HL-60/S4 treated with retinoic acid at 250 ng/mL for 4 days and 3 days (cell line): ENCODE results near the gene SNX27.

Experiments
- in situ Hi-C: fragments of 300-500 bp; cut with MboI; formaldehyde crosslinking; loops from 2 replicates; pipeline ENCODE4 v1.7.0; 2022; ENCODE audit warnings: low sequenced_read_pairs

Gene SNX27

DNA sequence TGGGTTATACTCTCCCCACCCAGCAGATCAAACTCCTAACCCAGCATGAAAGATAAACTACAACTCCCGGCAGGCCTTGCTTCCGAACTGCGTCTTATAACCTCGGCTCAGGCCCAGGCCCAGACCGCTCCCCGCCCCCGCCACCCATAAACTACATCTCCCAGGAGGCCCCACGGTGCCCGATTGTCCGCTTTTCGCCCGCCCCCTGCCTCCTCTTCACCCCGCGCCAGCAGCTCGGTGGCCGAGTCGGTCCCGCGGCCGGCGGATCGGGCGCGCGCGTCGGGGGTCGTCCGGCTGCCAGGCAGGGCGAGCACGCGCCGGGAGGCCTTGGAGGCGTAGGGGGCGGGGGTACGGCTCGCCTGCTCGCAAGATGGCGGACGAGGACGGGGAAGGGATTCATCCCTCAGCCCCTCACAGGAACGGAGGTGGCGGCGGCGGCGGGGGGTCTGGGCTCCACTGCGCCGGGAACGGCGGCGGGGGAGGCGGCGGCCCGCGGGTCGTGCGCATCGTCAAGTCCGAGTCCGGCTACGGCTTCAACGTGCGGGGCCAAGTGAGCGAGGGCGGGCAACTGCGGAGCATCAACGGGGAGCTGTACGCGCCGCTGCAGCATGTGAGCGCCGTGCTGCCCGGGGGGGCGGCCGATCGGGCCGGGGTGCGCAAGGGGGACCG, at the start of gene SNX27:
TSS of gene SNX27 (plus strand) at position 219 of the 669 bp plus-strand sequence. CDS start at position 371, 152 bp downstream.
- in situ Hi-C loops, result no loop called here

DNA sequence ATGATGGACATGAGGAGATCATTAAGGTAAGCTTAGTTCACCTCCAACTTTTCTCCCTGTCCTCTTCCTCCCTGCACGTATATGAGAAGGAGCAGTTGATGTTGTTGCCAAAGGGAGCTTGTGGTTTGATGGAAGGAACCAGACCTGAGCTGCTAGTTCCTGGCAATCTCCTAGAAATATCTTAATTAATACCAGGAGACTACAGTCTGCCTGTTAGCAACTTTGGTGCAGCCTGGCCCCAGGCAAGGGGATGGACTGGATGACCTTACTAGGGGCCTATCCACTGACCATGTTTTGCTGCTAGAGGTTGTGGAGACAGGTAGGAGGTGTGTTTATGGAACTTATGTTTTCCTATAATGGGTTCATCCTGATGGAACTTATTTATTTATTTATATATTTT, 49.2 kb upstream of the SNX27 start:
- in situ Hi-C loops, result no loop called here

DNA sequence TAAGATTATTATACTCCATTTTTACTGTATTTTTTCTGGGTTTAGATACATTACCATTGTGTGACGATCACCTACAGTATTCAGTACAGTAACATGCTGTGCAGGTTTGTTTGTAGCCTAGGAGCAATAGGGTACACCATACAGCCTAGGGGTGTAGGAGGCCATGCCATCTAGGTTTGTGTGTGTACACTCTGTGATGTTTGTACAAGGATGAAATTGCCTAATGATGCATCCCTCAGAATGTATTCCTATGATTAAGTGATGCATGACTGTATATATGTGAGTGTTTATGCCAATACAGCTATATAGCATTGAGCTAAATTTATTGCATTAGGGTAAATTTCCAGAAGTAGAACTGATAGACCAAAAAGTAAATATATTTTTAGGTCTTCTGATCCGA, 48.5 kb upstream of the SNX27 start:
- in situ Hi-C loops, result no loop called here

DNA sequence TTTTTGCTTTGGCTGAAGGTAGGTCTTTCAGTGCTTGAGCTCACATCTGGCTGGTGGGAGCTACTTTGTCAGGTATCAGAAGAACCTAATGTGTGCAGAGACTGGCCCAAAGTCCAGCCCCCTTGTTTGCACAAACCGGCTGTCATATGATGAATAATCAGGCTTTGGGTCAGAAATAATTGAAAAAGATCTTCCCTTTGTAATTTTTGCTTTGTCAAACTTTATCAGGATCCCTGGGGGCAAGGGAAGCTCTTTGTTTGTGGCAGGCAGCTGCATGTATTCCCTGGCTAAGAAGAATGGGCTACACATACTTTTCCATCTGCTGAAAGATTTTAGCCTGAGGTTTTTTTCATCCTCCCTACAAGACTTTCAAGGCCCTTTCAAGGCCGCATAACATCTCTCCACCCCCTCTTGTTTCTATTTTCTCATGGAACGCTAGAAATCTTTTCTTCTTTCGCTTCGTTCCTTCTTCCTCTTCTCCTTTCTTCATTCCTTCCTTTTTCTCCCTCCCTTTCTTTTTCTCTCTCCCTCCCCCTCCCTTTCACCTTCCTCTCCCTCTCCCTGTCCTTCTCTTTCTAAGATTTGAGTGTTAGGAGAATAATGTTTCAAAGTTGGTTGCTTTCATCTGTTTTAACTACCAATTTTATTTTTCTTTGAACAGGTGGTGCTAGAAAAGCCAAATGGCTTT, 46.2 kb upstream of the SNX27 start:
- in situ Hi-C loops, result no loop called here

DNA sequence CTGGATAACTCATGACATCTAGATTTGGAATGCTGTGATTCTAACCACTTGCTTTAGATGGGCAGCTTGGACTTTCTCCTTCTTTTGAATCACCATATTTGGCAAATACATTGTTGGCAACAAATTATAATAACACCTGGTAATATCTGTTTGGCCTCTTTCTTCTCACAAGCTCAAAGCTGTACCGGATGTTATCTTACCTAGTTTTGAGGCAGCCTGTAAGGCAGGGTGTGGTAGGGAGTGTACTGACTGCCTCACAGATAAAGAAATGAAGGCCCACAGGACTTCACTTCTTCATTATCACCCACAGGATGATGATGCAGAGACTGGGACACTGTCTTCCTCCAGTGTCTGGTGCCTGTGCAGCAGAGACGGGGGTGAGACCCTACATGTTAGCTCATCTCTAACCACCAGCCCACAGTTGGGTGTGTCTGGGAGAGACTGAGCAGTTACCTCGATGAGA, 43.2 kb upstream of the SNX27 start:
- in situ Hi-C loops, result no loop called here

DNA sequence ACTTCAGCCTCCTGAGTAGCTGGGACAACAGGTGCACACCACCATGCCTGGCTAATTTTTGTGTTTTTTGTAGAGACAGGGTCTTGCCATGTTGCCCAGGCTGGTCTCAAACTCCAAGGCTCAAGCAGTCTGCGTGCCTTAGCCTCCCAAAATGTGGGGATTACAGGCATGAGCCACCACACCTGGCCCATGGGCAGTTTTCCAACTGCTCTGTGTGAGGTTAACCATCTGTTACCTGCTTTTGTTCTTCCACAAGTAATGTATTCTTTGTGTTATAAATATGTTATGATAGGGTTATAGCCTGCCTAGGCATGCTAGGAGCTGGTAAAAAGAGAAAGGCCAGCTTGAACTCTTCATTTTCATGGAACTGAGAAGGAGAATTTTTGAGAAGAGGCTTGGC, 41.0 kb upstream of the SNX27 start:
- in situ Hi-C loops, result no loop called here

DNA sequence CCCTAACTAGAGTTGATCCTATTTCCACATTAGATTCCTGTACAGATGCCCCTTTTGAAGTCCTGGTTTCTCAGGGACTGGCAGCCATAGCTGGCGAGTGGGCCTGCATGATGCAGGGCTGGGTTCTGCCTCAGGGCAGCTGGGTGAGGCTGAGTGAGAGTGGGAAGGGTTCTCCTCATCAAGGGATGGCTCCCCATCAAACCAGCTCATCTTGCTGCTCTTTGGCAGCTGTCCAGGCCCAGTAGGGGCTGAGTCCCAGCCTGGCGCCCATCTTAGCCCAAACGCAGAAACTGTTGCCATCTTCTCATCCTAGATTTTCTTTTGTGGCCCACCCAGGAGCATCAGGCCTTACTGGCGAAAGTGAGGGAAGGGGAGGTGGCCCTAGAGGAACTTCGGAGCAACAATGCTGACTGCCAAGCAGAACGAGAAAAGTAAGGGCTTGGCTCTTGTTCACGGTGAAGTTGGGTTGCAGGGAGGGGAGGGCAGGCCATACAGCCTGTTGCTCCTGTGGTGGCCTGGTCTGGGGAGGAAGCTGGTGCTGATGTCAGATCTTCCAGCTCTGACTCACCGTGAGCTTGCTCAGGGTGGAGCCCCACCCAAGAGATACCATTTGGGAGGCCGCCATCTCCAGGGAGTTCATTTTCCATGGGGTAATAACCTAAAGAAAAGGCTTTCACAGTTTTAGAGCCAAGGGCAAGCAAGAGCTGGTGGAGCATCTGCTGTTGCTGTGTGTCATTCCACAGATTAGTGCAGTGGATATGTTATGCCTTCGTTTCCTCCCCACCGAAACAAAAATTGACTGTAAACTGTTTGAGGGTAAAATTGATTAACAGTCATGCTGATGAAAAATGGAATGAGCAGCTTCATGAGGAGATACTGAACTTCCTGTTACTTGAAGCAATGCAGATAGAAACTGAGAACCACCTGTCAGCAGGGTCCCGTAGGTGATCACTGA, 37.0 kb upstream of the SNX27 start:
- in situ Hi-C loops, result no loop called here

DNA sequence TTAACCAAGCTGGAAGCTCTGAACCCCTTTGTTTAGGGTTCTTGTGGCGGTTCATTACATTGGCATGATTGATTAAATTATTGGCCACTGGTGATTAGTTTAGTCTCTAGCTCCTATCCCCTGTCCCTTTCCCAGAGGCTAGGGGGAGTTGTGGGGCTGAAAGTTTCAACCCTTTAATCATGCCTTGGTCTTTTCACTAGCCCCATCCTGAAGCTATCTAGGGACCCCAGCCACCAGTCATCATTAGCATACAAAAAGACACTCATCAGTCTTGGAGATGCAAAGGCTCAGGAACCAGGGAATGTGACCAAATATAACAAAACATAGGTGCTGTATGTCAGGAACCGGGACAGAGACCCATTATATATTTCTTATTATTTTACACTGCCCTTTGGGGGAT, 34.7 kb upstream of the SNX27 start:
- in situ Hi-C loops, result no loop called here

DNA sequence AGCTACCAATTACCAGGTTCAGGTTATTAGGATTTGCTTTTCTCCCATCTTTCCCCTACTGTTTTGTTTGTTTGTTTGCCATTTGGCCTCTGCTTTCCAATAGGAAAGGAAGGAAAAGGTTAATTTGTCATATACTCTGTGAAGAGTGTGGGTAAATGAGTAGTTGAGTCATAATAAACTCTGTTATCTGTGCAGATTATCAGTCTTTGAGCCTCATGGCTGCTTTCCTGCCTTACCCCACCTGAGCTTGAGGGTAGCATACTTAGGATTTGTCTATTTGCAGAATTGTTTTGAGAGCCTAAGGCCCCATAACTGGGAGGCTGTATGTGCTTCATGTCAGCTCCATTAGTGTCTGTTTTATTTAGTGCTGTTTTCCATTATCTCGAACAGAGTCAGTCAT, 32.9 kb upstream of the SNX27 start:
- in situ Hi-C loops, result no loop called here

DNA sequence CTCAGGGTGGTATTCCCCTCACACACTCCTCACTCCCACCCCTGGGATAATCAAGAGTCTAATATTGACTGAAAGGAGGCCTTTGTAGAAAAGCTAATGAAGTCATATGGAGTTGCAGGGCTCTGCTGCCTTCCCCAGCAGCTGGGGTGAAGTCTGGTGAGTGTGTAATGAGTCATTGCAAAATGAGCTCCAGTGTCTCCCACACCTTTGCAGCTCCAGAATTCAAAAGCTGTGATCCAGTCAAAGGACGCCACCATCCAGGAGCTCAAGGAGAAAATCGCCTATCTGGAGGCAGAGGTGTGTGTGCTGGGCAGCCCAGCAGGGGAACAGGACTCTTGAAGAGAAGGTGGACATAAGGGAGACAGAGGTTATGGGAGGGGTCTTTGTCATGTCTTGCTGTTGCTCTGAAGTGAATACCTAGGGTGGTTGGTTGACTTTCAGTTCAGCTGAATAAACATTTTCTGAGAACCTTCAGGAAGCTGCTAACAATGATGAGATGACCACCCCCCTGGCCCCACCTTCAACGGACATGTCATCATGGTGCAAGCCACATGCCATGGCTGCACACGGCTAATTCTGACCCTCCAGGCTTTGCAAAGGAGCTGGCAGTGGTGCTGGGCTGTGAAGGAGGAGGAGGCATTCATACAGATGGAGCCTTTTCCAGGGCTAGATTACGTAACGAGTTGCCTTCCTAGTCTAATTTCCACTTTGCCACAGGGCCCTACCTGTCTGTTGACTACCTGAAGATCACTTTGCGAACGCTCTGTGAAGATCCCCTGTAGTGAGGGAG, 32.2 kb upstream of the SNX27 start:
- in situ Hi-C loops, result no loop called here

DNA sequence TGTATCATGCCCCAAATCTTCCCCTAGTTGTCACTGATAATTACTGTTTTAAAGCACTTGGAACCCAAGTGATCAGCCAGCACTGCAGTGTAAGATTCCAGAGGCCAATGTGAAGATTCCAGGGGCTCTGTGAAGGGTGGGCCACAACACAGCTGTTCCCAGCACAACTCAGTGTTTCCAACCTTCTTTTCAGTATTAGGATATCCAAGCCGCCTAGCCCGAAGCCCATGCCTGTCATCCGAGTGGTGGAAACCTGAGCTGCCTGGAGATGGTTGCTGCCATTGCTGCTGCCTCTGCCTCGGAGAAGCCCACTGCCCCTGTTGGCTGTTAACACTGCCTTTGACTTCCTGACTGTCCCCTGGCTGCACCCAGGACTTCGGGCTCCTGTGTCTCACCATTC, 30.4 kb upstream of the SNX27 start:
- in situ Hi-C loops, result no loop called here

DNA sequence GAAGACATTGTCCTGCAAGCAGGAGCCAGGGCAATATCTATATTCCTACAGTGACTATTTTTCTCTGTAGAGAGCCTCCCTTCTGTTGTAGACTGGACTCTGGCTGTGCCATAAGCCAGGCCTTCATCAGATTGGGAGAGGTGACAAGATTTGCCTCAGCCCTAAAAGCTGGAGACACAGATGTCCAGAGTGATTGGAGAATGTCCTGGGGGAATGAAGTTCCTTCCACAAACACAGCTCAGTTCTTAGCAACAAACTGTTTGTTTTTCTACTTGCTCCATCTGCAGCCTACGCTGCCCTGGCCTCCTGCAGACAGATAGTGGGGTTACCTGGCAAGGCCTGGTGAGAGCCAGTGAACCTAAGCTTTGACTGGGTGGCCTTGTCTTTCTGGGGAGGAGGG, 29.9 kb upstream of the SNX27 start:
- in situ Hi-C loops, result no loop called here

DNA sequence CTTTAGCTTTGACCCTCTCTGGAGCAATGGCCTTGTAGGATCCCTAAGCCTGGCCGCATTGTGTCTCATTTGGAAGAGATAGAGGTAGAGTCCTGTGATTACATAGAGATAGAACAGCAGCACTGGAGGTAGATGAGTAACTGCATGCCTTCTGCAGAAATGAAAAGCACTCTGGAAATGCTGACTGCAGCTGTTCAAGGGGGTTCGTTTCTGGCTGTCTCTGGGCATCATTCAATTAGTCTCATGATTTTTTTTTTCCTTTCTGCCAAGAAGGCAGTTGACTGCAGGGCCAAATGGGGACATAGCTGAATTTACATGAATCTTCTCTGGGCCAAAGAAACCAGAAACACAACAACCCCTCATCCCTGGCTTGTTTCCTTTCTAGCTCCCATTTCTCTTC, 28.1 kb upstream of the SNX27 start:
- in situ Hi-C loops, result no loop called here

DNA sequence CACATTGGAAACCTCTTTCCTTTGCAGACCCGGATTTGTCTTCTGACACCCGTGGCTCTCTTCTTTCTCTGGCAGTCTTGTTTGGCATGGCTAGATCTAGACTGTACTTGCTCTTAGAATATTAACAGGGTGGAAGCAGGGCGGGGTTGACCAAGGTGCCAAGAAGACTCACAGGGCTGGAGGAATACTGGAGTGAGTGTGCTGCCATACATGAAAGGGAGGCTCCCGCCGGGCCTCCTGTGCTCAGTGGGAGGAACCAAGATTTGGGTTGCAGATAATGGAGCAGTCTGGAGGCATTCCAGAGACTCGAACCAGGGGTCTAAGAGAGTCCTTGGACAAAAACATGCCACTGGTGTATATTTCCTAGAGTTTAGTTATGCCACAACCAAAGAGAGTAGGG, 27.6 kb upstream of the SNX27 start:
- in situ Hi-C loops, result no loop called here

DNA sequence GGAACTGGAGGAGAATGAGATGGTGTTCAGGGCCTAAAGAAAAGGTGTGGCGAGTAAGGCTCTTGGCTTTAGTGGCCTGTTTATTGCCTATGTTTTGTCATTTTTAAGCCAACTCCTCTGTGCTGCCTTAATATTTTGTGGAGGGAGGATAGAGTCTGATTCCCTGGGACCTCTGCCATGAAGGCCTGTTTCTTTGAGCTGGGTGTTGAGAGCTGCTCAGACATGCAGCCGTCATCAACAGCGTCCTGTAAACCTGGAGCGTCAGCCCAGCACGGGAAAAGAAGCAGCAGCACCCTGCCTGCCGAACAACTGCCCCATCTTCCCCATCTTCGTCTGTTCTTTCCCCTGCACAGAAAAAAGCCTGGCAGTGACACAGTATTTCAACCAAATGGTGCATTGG, 27.1 kb upstream of the SNX27 start:
- in situ Hi-C loops, result no loop called here

DNA sequence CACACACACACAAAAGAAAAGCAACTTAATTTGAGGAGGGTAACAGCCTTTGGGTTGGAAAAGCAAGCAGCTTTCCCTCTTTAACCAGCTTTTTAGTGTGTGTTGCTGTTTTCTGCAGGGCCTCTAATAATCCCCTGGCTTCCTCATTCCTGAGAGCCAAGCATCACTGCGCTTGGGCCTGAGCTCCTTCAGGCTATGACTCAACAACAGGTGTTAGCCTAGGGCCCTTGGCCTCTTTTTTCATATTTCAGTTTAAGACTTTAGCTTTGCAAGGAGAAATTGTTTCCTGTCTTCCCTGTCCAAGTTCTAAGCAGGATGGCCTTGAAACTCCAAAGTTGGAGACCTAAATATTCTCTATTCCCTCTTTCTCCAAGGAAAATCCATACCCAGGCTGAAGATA, 26.2 kb upstream of the SNX27 start:
- in situ Hi-C loops, result no loop called here

DNA sequence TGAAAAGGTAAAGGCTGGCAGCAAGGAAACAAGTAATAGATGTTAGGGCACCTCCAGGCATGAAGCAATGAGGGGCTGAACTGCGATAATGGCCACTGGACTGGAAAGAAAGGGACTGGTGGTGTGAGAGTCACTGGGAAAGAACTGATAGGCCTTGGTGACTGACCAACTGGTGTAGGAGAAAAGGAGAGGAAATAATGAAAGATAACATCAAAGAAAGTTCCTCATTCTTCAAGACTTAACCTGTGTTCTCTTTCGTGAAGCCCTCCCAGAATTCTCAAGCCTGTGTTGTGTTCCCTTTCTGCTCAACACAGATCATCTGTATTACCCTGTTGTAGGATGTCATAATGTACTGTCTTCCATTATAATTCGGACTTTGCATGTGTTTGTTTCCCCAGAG, 20.9 kb upstream of the SNX27 start:
- in situ Hi-C loops, result no loop called here

DNA sequence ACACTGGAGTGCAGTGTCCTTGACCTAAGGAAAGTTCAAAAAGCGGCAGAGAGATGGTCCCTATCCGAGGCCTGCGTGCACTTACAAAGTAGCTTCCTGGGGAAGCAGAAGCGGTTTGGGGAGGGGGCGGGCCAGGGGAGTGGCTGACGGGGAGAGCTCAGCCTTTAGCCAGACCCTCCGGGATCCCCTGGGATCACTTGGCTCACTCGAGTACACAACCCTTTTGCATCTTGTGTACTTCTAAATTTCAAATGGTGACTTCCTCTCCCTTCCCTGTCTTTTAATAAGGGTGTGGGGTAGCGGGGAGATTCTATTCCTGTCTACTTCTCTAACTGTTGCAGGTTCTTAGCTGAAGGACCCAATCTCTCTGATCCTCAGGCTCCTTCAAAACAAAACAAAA, 18.1 kb upstream of the SNX27 start:
- in situ Hi-C loops, result no loop called here

DNA sequence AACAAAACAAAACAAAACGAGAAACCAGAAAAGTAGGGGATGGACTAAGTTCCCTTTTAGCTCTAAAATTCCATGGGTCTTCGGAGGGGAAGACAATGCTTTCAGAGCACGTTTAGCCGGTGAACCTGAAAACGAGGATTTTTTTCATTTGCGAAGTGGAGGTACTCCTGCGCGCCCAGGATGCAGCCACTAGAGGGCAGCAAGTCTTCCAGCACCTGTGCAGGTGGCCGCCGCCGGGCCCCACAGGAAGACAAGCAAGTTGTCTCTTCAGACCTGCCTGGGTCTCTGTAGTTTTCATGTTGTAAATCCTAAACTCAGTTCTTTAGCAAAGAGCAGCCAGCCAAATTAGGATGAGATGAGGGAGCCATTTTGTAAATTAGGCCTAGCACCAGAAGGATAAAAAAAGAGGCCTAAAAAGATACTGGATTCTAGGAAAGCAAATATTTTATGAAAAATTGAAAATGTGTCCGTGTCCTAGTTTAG, 17.7 kb upstream of the SNX27 start:
- in situ Hi-C loops, result no loop called here

DNA sequence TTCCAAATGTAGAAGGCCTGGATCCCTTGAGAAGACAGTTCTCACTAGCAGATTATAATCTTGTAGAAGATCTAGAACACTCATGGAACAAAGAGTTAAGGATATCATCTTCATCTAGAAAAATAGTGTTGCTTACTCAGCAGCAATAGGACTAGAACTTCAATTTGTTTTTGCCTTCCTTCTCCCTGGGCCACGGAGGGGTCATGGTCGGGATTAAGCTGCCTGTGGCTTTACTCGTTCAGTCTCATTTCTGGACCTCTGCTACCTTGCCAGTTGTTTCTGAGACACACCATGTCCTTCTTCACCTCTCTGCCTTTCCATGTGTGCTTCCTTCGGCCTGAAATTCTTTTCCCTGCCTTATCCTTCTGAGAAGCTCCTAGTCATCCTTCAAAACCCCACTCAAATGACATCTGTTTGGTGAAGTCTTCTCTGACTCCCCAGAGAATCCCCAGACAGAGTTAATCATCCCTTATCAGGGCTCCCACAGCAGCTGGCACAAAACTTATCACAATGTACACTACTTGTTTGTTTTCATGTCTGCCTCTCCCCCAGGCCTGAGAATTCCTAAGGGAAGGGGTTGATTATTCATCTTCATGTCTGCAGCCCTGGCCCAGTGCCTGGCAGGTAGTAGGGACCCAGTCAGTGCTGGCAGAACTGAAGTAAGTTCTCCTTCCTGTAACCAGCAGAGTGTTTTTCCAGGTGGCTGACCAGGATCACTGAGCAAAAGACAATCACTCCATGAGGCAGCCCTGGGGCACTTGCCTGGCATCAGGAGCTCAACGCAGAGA, 15.5 kb upstream of the SNX27 start:
- in situ Hi-C loops, result no loop called here
